ENCODE data around the gene PRKCSH.

The PRKCSH gene

GRCh38 chr19:11499220-11499726, 63.8 kb downstream of the PRKCSH start:
- no peak for DNase-seq (ENCODE audit: low read depth in 2 of 2, low spot score in 1 of 2)

- no peak for DNase-seq (ENCODE audit: low read depth in 2 of 2, low spot score in 1 of 2)
Observed at GRCh38 chr19:11499890-11500420, 64.5 kb downstream of the PRKCSH start.
